ENCODE results near the gene LENG9. TPM values are rescaled to one million over a fixed set of nuclear protein-coding genes. Genes with fewer than 3 reads are reported as not detected.

LENG9 gene
- total and polyA plus RNA-seq, 4 donors: 1.8 to 13.8 (median 8.2) TPM

- Histone ChIP-seq H3K9me3 (ENCODE audit: control insufficient read depth in 4 of 4, insufficient read depth in 3 of 4, low read length in 3 of 4) (peaks cover 0 to 7% (median 0%) of the 10 kb centered on the region in 4 donors), H3K4me1 (ENCODE audit: control insufficient read depth in 5 of 5, insufficient read depth in 5 of 5, low read length in 5 of 5) (peaks cover 0 to 17% (median 4%) of the 10 kb centered on the region in 5 donors), H3K9ac (ENCODE audit: insufficient read depth in 1 of 2, low read length in 2 of 2) (no peak within 1 kb of the TSS), H3K27me3 (ENCODE audit: control insufficient read depth in 3 of 3, insufficient read depth in 3 of 3, low read length in 2 of 3) (peaks cover 8 to 32% (median 31%) of the 10 kb centered on the region in 3 donors), H3K36me3 (ENCODE audit: control insufficient read depth in 4 of 4, insufficient read depth in 4 of 4, low read length in 4 of 4) (no peaks in the 10 kb centered on the region), H3K27ac (ENCODE audit: low read depth in 1 of 2, low read length in 1 of 2) (no peak within 1 kb of the TSS), H3K4me3 (no peak within 1 kb of the TSS)
- WGBS, 2 donors: 4% methylated on average over 58 to 63 of the region's 68 CpGs
- DNase-seq (no peak), ATAC-seq (ENCODE audit: insufficient read depth, low FRiP score) (no peak)
- TF ChIP-seq CTCF (IDR thresholded peaks at IDR 0.05; ENCODE audit: control extremely low read depth, extremely low read depth): no peak
Measured at GRCh38 chr19:54415208-54415900, 48.2 kb downstream of the LENG9 start, which contains the start of gene TTYH1. TTYH1 (plus strand) TSS chr19:54415464; CDS start chr19:54415553, 89 bp downstream.

GRCh38 chr19:54414156-54414555 is 49.4 kb downstream of the LENG9 start:
- TF ChIP-seq CTCF (IDR thresholded peaks at IDR 0.05; ENCODE audit: control extremely low read depth, extremely low read depth): no peak
- ATAC-seq (ENCODE audit: insufficient read depth, low FRiP score): no peak
- no peak overlapping the region for H3K9ac ChIP-seq (ENCODE audit: insufficient read depth in 1 of 2, low read length in 2 of 2)
- peaks cover 7 to 31% (median 31%) of the 10 kb centered on the region in 3 donors for H3K27me3 ChIP-seq (ENCODE audit: control insufficient read depth in 3 of 3, insufficient read depth in 3 of 3, low read length in 2 of 3)
- H3K4me1 ChIP-seq (ENCODE audit: control insufficient read depth in 5 of 5, insufficient read depth in 5 of 5, low read length in 5 of 5): peaks cover 0 to 12% (median 4%) of the 10 kb centered on the region in 5 donors
- H3K27ac ChIP-seq (ENCODE audit: low read depth in 1 of 2, low read length in 1 of 2): no peak overlapping the region
- 87 to 95% methylated on average over 4 of the region's 4 CpGs for WGBS, 2 donors
- no peaks in the 10 kb centered on the region for H3K36me3 ChIP-seq (ENCODE audit: control insufficient read depth in 4 of 4, insufficient read depth in 4 of 4, low read length in 4 of 4)
- no peak for DNase-seq
- H3K9me3 ChIP-seq (ENCODE audit: control insufficient read depth in 4 of 4, insufficient read depth in 3 of 4, low read length in 3 of 4): peaks cover 0 to 7% (median 0%) of the 10 kb centered on the region in 4 donors
- no peak overlapping the region for H3K4me3 ChIP-seq

- Histone ChIP-seq H3K36me3 (ENCODE audit: control insufficient read depth in 4 of 4, insufficient read depth in 4 of 4, low read length in 4 of 4) (no peaks in the 10 kb centered on the region), H3K27me3 (ENCODE audit: control insufficient read depth in 3 of 3, insufficient read depth in 3 of 3, low read length in 2 of 3) (peaks cover 4 to 31% (median 31%) of the 10 kb centered on the region in 3 donors), H3K27ac (ENCODE audit: low read depth in 1 of 2, low read length in 1 of 2) (no peak overlapping the region), H3K9me3 (ENCODE audit: control insufficient read depth in 4 of 4, insufficient read depth in 3 of 4, low read length in 3 of 4) (peaks cover 0 to 7% (median 0%) of the 10 kb centered on the region in 4 donors), H3K4me3 (no peak overlapping the region), H3K4me1 (ENCODE audit: control insufficient read depth in 5 of 5, insufficient read depth in 5 of 5, low read length in 5 of 5) (peaks cover 0 to 10% (median under 1%) of the 10 kb centered on the region in 5 donors), H3K9ac (ENCODE audit: insufficient read depth in 1 of 2, low read length in 2 of 2) (no peak overlapping the region)
- 75 to 87% methylated on average over 4 of the region's 4 CpGs for WGBS, 2 donors
- DNase-seq (no peak), ATAC-seq (ENCODE audit: insufficient read depth, low FRiP score) (no peak)
- no peak for TF ChIP-seq CTCF (IDR thresholded peaks at IDR 0.05; ENCODE audit: control extremely low read depth, extremely low read depth)
Measured at GRCh38 chr19:54412877-54413276, 50.7 kb downstream of the LENG9 start.

Small RNA genes within 50 kb of the gene (small RNA-seq; reads per million reads assigned to genes)
- gene AC245884.3 (ENCODE audit: low replicate concordance): not detected

Other genes starting within 250 kb of the LENG9 start
- 10 to 100 TPM; 23.0 to 88.0 TPM for gene LILRB3, start 240.8 kb downstream of the LENG9 start, total RNA-seq
- 100 to 1,000 TPM in 1 of 2 donors, 10 to 100 TPM in 1; 26.4 to 282 TPM for gene LILRB3, start 240.8 kb downstream of the LENG9 start, polyA plus RNA-seq
- 10 to 100 TPM in 1 of 2 donors, 1 to 10 TPM in 1; 5.3 to 25.0 TPM for gene LILRA6, start 221.0 kb downstream of the LENG9 start, total RNA-seq
- 10 to 100 TPM in 1 of 2 donors, 1 to 10 TPM in 1; 7.9 to 91.7 TPM for gene LILRA6, start 221.0 kb downstream of the LENG9 start, polyA plus RNA-seq
- gene LILRB5, start 206.5 kb downstream of the LENG9 start, total RNA-seq: 1 to 10 TPM; 2.2 to 5.8 TPM
- 1 to 10 TPM; 3.2 to 3.8 TPM for gene LILRB5, start 206.5 kb downstream of the LENG9 start, polyA plus RNA-seq
- gene LILRB2, start 182.7 kb downstream of the LENG9 start, total RNA-seq: 10 to 100 TPM in 1 of 2 donors, 1 to 10 TPM in 1; 9.1 to 44.7 TPM
- 100 to 1,000 TPM in 1 of 2 donors, 10 to 100 TPM in 1; 11.0 to 202 TPM for gene LILRB2, start 182.7 kb downstream of the LENG9 start, polyA plus RNA-seq
- gene LILRA5, start 150.6 kb downstream of the LENG9 start, total RNA-seq: 10 to 100 TPM in 1 of 2 donors, 1 to 10 TPM in 1; 5.9 to 41.2 TPM
- gene LILRA5, start 150.6 kb downstream of the LENG9 start, polyA plus RNA-seq: 100 to 1,000 TPM in 1 of 2 donors, 10 to 100 TPM in 1; 11.2 to 262 TPM
- 1 to 10 TPM in 1 of 2 donors, under 1 TPM in 1; 0.60 to 1.4 TPM for gene LILRA4, start 124.6 kb downstream of the LENG9 start, total RNA-seq
- gene LILRA4, start 124.6 kb downstream of the LENG9 start, polyA plus RNA-seq: under 1 TPM; 0.08 to 0.46 TPM
- gene LAIR1, start 98.8 kb downstream of the LENG9 start, total RNA-seq: 100 to 1,000 TPM in 1 of 2 donors, 10 to 100 TPM in 1; 27.4 to 123 TPM
- 100 to 1,000 TPM in 1 of 2 donors, 10 to 100 TPM in 1; 31.6 to 253 TPM for gene LAIR1, start 98.8 kb downstream of the LENG9 start, polyA plus RNA-seq
- gene TTYH1, start 48.3 kb downstream of the LENG9 start, total RNA-seq: under 1 TPM; 0.18 to 0.46 TPM
- under 1 TPM in 1 of 2 donors, not detected in 1; 0.05 TPM for gene TTYH1, start 48.3 kb downstream of the LENG9 start, polyA plus RNA-seq
- gene LENG8, start 14.6 kb downstream of the LENG9 start, total RNA-seq: 100 to 1,000 TPM in 1 of 2 donors, 10 to 100 TPM in 1; 75.1 to 199 TPM
- gene LENG8, start 14.6 kb downstream of the LENG9 start, polyA plus RNA-seq: 100 to 1,000 TPM in 1 of 2 donors, 10 to 100 TPM in 1; 86.4 to 139 TPM
- 10 to 100 TPM; 24.9 to 25.7 TPM for gene CDC42EP5, start 9.5 kb upstream of the LENG9 start, total RNA-seq
- gene CDC42EP5, start 9.5 kb upstream of the LENG9 start, polyA plus RNA-seq: 10 to 100 TPM; 15.8 to 17.8 TPM
- not detected for gene LAIR2, start 39.1 kb upstream of the LENG9 start, total RNA-seq
- 1 to 10 TPM in 1 of 2 donors, not detected in 1; 1.7 TPM for gene LAIR2, start 39.1 kb upstream of the LENG9 start, polyA plus RNA-seq
- 10 to 100 TPM in 1 of 2 donors, 1 to 10 TPM in 1; 1.2 to 13.6 TPM for gene LILRA2, start 110.0 kb upstream of the LENG9 start, total RNA-seq
- gene LILRA2, start 110.0 kb upstream of the LENG9 start, polyA plus RNA-seq: 10 to 100 TPM in 1 of 2 donors, 1 to 10 TPM in 1; 4.3 to 51.6 TPM
- 1 to 10 TPM; 2.1 to 8.3 TPM for gene LILRA1, start 129.9 kb upstream of the LENG9 start, total RNA-seq
- gene LILRA1, start 129.9 kb upstream of the LENG9 start, polyA plus RNA-seq: 10 to 100 TPM in 1 of 2 donors, 1 to 10 TPM in 1; 1.2 to 21.3 TPM
- 10 to 100 TPM in 1 of 2 donors, 1 to 10 TPM in 1; 5.1 to 33.3 TPM for gene LILRB1, start 166.7 kb upstream of the LENG9 start, total RNA-seq
- gene LILRB1, start 166.7 kb upstream of the LENG9 start, polyA plus RNA-seq: 10 to 100 TPM in 1 of 2 donors, 1 to 10 TPM in 1; 8.1 to 90.5 TPM
- gene LILRB4, start 199.2 kb upstream of the LENG9 start, total RNA-seq: 10 to 100 TPM in 1 of 2 donors, 1 to 10 TPM in 1; 8.0 to 29.3 TPM
- gene LILRB4, start 199.2 kb upstream of the LENG9 start, polyA plus RNA-seq: 100 to 1,000 TPM in 1 of 2 donors, 1 to 10 TPM in 1; 8.7 to 153 TPM